GM12878 (cell line): ENCODE data around the gene PPAN. TPM values are rescaled to one million over a fixed set of nuclear protein-coding genes. Genes with fewer than 3 reads are reported as not detected.

Source experiments
- ATAC-seq: fragments of 200-7000 bp; cut with Tn5 transposase; 3 replicates; pipeline ENCODE4 v1.9.1; 2020; ENCODE audit warnings: mild to moderate bottlenecking, moderate library complexity
- BruUV-seq: library from RNA; stranded (reverse); fragments of 400-500 nt; replicated peaks from 2 replicates; lab custom pipeline; 2021; lab: Mats Ljungman, UMichigan
- CTCF ChIA-PET: fragments of 300-600 bp; sonication (Branson Sonifier 250); formaldehyde crosslinking; extraction: SDS; loops from one replicate; lab custom pipeline; 2021; ENCODE audit warnings: inconsistent platforms; lab: Yijun Ruan, JAX
- POLR2A ChIA-PET: fragments of 350-600 bp; formaldehyde crosslinking; extraction: SDS; loops from one replicate; lab custom pipeline; 2021; ENCODE audit warnings: inconsistent platforms; lab: Charles Lee
- RAD21 ChIA-PET: fragments of 300-600 bp; sonication (Branson Sonifier 250); formaldehyde crosslinking; loops from one replicate; lab custom pipeline; 2023; ENCODE audit warnings: antibody characterized with exemption; ENCODE audit not compliant: unreplicated experiment; lab: Charles Lee
- SMC1A ChIA-PET: fragments of 300-600 bp; sonication (Branson Sonifier 250); formaldehyde crosslinking; loops from one replicate; lab custom pipeline; 2023; ENCODE audit not compliant: unreplicated experiment, uncharacterized antibody; lab: Charles Lee
- DNase-seq: peaks from one replicate; pipeline ENCODE4 v3.0.0-alpha.2; 2011; ENCODE audit warnings: low read depth, low spot score
- FAIRE-seq: peaks from 3 replicates; lab custom pipeline; 2011; peaks lifted over from hg19 to GRCh38; lab: Jason Lieb, UNC
- H2AFZ ChIP-seq: 2 replicates; pipeline ENCODE4 v1.6.0; 2011; ENCODE audit warnings: low read depth, low read length, control low read depth; ENCODE audit not compliant: control insufficient read depth
- H3K27ac ChIP-seq: 2 replicates; pipeline ENCODE4 v1.5.1; 2011; ENCODE audit warnings: control low read depth; ENCODE audit not compliant: control insufficient read depth, insufficient read depth
- H3K27me3 ChIP-seq, 2 experiments: replicated peaks in 1 of 2; 2 replicates each; pipeline versions ENCODE4 v1.6.0 to v1.6.1; 2011; ENCODE audit warnings: low read length in 1 of 2; ENCODE audit not compliant: control insufficient read depth in 2 of 2, insufficient read depth in 2 of 2
- H3K36me3 ChIP-seq, 2 experiments: 2 replicates each; pipeline ENCODE4 v1.5.1; 2011; ENCODE audit warnings: low read length in 1 of 2; ENCODE audit not compliant: control insufficient read depth in 2 of 2, insufficient read depth in 2 of 2
- H3K4me1 ChIP-seq: 2 replicates; pipeline ENCODE4 v1.6.1; 2011; ENCODE audit warnings: mild to moderate bottlenecking, low read length, moderate library complexity, mixed read lengths; ENCODE audit not compliant: control insufficient read depth, insufficient read depth
- H3K4me2 ChIP-seq: 2 replicates; pipeline ENCODE4 v1.6.0; 2011; ENCODE audit warnings: control low read depth; ENCODE audit not compliant: control insufficient read depth, insufficient read depth
- H3K4me3 ChIP-seq: fragments of 200-600 bp; sonication (generic); 2 replicates; pipeline ENCODE4 v1.5.1; 2016
- H3K79me2 ChIP-seq: 2 replicates; pipeline ENCODE4 v1.6.0; 2011; ENCODE audit warnings: low read length; ENCODE audit not compliant: control insufficient read depth, insufficient read depth
- H3K9ac ChIP-seq: 2 replicates; pipeline ENCODE4 v1.8.0; 2011; ENCODE audit warnings: low read length, control low read depth, mixed read lengths; ENCODE audit not compliant: control insufficient read depth, insufficient read depth
- H3K9me3 ChIP-seq: replicated peaks from 3 replicates; pipeline ENCODE4 v1.5.1; 2011; ENCODE audit warnings: mild to moderate bottlenecking, low read length; ENCODE audit not compliant: control insufficient read depth, insufficient read depth
- H4K20me1 ChIP-seq: 2 replicates; pipeline ENCODE4 v1.6.0; 2011; ENCODE audit not compliant: control insufficient read depth, insufficient read depth
- NFYB ChIP-seq: IDR thresholded peaks from 2 replicates; pipeline ENCODE4 v1.6.1; 2011; ENCODE audit warnings: low read depth, mild to moderate bottlenecking, low read length, improper control_type of control experiment, moderate library complexity; ENCODE audit not compliant: insufficient read depth
- RCOR1 ChIP-seq: conservative IDR thresholded peaks from 2 replicates; pipeline ENCODE4 v1.6.1; 2012; ENCODE audit warnings: low read depth, low read length, improper control_type of control experiment
- WGBS: methylation state at CpG from one replicate; pipeline ENCODE4 v1.1.6; 2016; ENCODE audit warnings: low lambda C conversion rate; ENCODE audit not compliant: insufficient replicate concordance, insufficient coverage; ENCODE audit errors: missing lambda C conversion rate; 5-methylcytosine and 5-hydroxymethylcytosine counted together
- in situ Hi-C: fragments of 300-500 bp; cut with MboI; formaldehyde crosslinking; loops from 9 replicates; pipeline ENCODE4 v1.14.3; 2018; ENCODE audit warnings: mixed read lengths
- intact Hi-C: fragments of 100-400 bp; cut with micrococcal nuclease; formaldehyde crosslinking; loops from one replicate; pipeline ENCODE4 v1.14.2; 2022; ENCODE audit not compliant: unreplicated experiment
- polyA plus RNA-seq, 11 experiments: library from polyadenylated mRNA; depleted of rRNA in 4 of 11; unstranded in 6 of 11; stranded (reverse) in 5 of 11; fragments of >200 nt; fragmentation: Nextera tagmentation in 4 of 11; fragmentation: Illumina TruSeq in 1 of 11; extraction: Ambion mirVana in 4 of 11; extraction: Trizol in 1 of 11; gene quantifications; 1 replicate in 1 of 11; 2 replicates in 10 of 11; pipeline versions ENCODE4 v1.2.1 to v1.2.3, GENCODE V29; 2011 to 2016; ENCODE audit warnings: inconsistent platforms in 2 of 11, missing spikeins in 2 of 11, low read depth in 1 of 11
- small RNA-seq: library from RNA; depleted of rRNA; stranded (forward); fragments of <200 nt; gene quantifications from one replicate; pipeline ENCODE3, GENCODE V24; 2014
- total RNA-seq, 4 experiments: library from RNA; depleted of rRNA in 3 of 4; stranded (reverse); fragments of >200 nt in 3 of 4; fragmentation: Illumina TruSeq in 1 of 4; extraction: Trizol in 1 of 4; gene quantifications; 2 replicates each; pipeline versions ENCODE4 v1.2.1 to v1.2.3, GENCODE V29; 2013 to 2021
- TF ChIP-seq, protein P1 (sequence below): IDR thresholded peaks from 2 replicates; pipeline ENCODE4 v1.6.1; 2012; ENCODE audit warnings: low read depth, low read length, improper control_type of control experiment
- TF ChIP-seq, protein P2 (sequence below): fragments of 450-650 bp; IDR thresholded peaks from 2 replicates; pipeline ENCODE4 v1.6.1; 2017; ENCODE audit warnings: mild to moderate bottlenecking, low read depth, inconsistent platforms; ENCODE audit not compliant: poor library complexity, severe bottlenecking
- TF ChIP-seq, protein P3 (sequence below): fragments of 450-650 bp; IDR thresholded peaks from 2 replicates; pipeline ENCODE4 v1.6.1; 2017; ENCODE audit warnings: mild to moderate bottlenecking

Gene PPAN
- total and polyA plus RNA-seq, 10 of the 15 experiments (the other 5 are each of a cell fraction or from before 2014, with no cell fraction given), result 2.1 to 171 (median 108) TPM

DNA sequence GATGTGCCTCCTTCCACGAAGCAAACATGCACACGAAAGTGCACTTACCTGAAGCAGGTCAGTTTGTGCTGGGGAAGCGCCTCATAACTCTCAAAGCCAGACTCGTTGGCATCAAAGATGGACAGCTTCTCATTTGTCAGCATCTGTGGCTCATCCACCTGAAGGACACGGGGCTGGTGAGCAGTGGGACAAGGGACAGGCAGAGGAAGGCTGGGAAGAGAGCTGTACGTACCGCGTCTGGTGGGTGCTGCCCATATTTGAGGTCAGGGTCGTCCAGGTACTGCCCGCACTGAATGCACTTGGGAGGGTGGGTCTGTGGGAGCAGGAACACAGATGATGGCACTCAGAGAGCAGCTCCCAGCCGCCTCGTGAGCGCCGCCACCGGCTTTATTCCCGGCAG is 53.4 kb downstream of the PPAN start:
- TF ChIP-seq, protein P1, sequence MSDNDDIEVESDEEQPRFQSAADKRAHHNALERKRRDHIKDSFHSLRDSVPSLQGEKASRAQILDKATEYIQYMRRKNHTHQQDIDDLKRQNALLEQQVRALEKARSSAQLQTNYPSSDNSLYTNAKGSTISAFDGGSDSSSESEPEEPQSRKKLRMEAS, result no peak
- TF ChIP-seq NFYB (no peak), RCOR1 (no peak)
- TF ChIP-seq, protein P2, sequence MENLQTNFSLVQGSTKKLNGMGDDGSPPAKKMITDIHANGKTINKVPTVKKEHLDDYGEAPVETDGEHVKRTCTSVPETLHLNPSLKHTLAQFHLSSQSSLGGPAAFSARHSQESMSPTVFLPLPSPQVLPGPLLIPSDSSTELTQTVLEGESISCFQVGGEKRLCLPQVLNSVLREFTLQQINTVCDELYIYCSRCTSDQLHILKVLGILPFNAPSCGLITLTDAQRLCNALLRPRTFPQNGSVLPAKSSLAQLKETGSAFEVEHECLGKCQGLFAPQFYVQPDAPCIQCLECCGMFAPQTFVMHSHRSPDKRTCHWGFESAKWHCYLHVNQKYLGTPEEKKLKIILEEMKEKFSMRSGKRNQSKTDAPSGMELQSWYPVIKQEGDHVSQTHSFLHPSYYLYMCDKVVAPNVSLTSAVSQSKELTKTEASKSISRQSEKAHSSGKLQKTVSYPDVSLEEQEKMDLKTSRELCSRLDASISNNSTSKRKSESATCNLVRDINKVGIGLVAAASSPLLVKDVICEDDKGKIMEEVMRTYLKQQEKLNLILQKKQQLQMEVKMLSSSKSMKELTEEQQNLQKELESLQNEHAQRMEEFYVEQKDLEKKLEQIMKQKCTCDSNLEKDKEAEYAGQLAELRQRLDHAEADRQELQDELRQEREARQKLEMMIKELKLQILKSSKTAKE, result no peak
- TF ChIP-seq, protein P3, sequence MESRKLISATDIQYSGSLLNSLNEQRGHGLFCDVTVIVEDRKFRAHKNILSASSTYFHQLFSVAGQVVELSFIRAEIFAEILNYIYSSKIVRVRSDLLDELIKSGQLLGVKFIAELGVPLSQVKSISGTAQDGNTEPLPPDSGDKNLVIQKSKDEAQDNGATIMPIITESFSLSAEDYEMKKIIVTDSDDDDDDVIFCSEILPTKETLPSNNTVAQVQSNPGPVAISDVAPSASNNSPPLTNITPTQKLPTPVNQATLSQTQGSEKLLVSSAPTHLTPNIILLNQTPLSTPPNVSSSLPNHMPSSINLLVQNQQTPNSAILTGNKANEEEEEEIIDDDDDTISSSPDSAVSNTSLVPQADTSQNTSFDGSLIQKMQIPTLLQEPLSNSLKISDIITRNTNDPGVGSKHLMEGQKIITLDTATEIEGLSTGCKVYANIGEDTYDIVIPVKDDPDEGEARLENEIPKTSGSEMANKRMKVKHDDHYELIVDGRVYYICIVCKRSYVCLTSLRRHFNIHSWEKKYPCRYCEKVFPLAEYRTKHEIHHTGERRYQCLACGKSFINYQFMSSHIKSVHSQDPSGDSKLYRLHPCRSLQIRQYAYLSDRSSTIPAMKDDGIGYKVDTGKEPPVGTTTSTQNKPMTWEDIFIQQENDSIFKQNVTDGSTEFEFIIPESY, result no peak
- TF ChIP-seq, all 136 proteins: peak for 0
- no peaks in the 10 kb centered on the region for H3K79me2 ChIP-seq
- ChIA-PET CTCF (no interaction called here), POLR2A (no interaction called here), SMC1A (no interaction called here), RAD21 (no interaction called here)
- no peaks in the 10 kb centered on the region for H3K9me3 ChIP-seq
- intact Hi-C loops (no loop called here), in situ Hi-C loops (no loop called here)
- H3K4me2 ChIP-seq, result no peak overlapping the region
- DNase-seq, result no peak
- no peaks in the 10 kb centered on the region for H4K20me1 ChIP-seq
- WGBS, result 98% methylated on average over 16 of the region's 16 CpGs
- no peaks in the 10 kb centered on the region for H3K27me3 ChIP-seq
- H3K4me3 ChIP-seq, result no peak overlapping the region
- no peak overlapping the region for H3K9ac ChIP-seq
- H3K4me1 ChIP-seq, result no peaks in the 10 kb centered on the region
- no peak overlapping the region for H2AFZ ChIP-seq
- H3K36me3 ChIP-seq, result peaks cover 34 to 59% of the 10 kb centered on the region in 2 experiments
- H3K27ac ChIP-seq, result no peak overlapping the region
- no TSS peak for BruUV-seq
- no peak for ATAC-seq
- no peak for FAIRE-seq

Small RNA genes lying within 50 kb of the gene (small RNA-seq; reads per million reads assigned to genes)
- gene SNORD105 (162 reads per million, percentile 99 among the genes with 10 or more reads in this experiment), gene SNORD105B (20,260 reads per million, percentile 100 among the genes with 10 or more reads in this experiment)

Other genes starting within 250 kb of the PPAN start
Only the 7 nearest of the 17 such genes appear.
- gene COL5A3, start 95.9 kb upstream of the PPAN start, total RNA-seq (2014; rRNA removed), result under 0.01 and 0.05 TPM in 2 replicates
- gene COL5A3, start 95.9 kb upstream of the PPAN start, total RNA-seq (2014; rRNA removed; fragmentation: Illumina TruSeq; extraction: Trizol), result 0.05 and 0.09 TPM in 2 replicates
- 0.18 and 0.19 TPM in 2 replicates for gene COL5A3, start 95.9 kb upstream of the PPAN start, total RNA-seq (2021)
- 5.5 and 8.3 TPM in 2 replicates for gene COL5A3, start 95.9 kb upstream of the PPAN start, polyA plus RNA-seq (2011; rRNA removed)
- gene COL5A3, start 95.9 kb upstream of the PPAN start, polyA plus RNA-seq (2014; fragmentation: Illumina TruSeq; extraction: Trizol), result 0.03 and 0.06 TPM in 2 replicates
- gene COL5A3, start 95.9 kb upstream of the PPAN start, polyA plus RNA-seq (2014; fragmentation: Nextera tagmentation; extraction: Ambion mirVana), result under 1 TPM in 1 of 2 experiments, not detected in 1; 0.04 TPM
- 0.10 and 0.13 TPM in 2 replicates for gene COL5A3, start 95.9 kb upstream of the PPAN start, polyA plus RNA-seq (2014; rRNA removed)
- under 1 TPM in 1 of 2 experiments, not detected in 1; 0.32 TPM for gene COL5A3, start 95.9 kb upstream of the PPAN start, polyA plus RNA-seq (2016; fragmentation: Nextera tagmentation; extraction: Ambion mirVana)
- gene RDH8, start 92.9 kb upstream of the PPAN start, total RNA-seq (2014; rRNA removed), result not detected in 2 replicates
- gene RDH8, start 92.9 kb upstream of the PPAN start, total RNA-seq (2014; rRNA removed; fragmentation: Illumina TruSeq; extraction: Trizol), result not detected in 2 replicates
- not detected in 2 replicates for gene RDH8, start 92.9 kb upstream of the PPAN start, total RNA-seq (2021)
- 0.46 and 0.58 TPM in 2 replicates for gene RDH8, start 92.9 kb upstream of the PPAN start, polyA plus RNA-seq (2011; rRNA removed)
- not detected in 2 replicates for gene RDH8, start 92.9 kb upstream of the PPAN start, polyA plus RNA-seq (2014; fragmentation: Illumina TruSeq; extraction: Trizol)
- under 1 TPM in 1 of 2 experiments, not detected in 1; 0.04 TPM for gene RDH8, start 92.9 kb upstream of the PPAN start, polyA plus RNA-seq (2014; fragmentation: Nextera tagmentation; extraction: Ambion mirVana)
- gene RDH8, start 92.9 kb upstream of the PPAN start, polyA plus RNA-seq (2014; rRNA removed), result 0.05 TPM in 1 of 2 replicates, not detected in the other
- gene RDH8, start 92.9 kb upstream of the PPAN start, polyA plus RNA-seq (2016; fragmentation: Nextera tagmentation; extraction: Ambion mirVana), result not detected
- 44.6 and 45.4 TPM in 2 replicates for gene SHFL, start 20.0 kb upstream of the PPAN start, total RNA-seq (2014; rRNA removed)
- gene SHFL, start 20.0 kb upstream of the PPAN start, total RNA-seq (2014; rRNA removed; fragmentation: Illumina TruSeq; extraction: Trizol), result 30.5 and 30.7 TPM in 2 replicates
- 51.7 and 57.9 TPM in 2 replicates for gene SHFL, start 20.0 kb upstream of the PPAN start, total RNA-seq (2021)
- 53.1 and 63.7 TPM in 2 replicates for gene SHFL, start 20.0 kb upstream of the PPAN start, polyA plus RNA-seq (2011; rRNA removed)
- 41.7 and 49.6 TPM in 2 replicates for gene SHFL, start 20.0 kb upstream of the PPAN start, polyA plus RNA-seq (2014; fragmentation: Illumina TruSeq; extraction: Trizol)
- 10 to 100 TPM in 1 of 2 experiments, 1 to 10 TPM in 1; 8.0 to 18.3 TPM for gene SHFL, start 20.0 kb upstream of the PPAN start, polyA plus RNA-seq (2014; fragmentation: Nextera tagmentation; extraction: Ambion mirVana)
- gene SHFL, start 20.0 kb upstream of the PPAN start, polyA plus RNA-seq (2014; rRNA removed), result 83.8 and 83.9 TPM in 2 replicates
- gene SHFL, start 20.0 kb upstream of the PPAN start, polyA plus RNA-seq (2016; fragmentation: Nextera tagmentation; extraction: Ambion mirVana), result 10 to 100 TPM; 33.6 to 36.8 TPM
- gene ANGPTL6, start 3.7 kb upstream of the PPAN start, total RNA-seq (2014; rRNA removed), result 13.1 and 17.4 TPM in 2 replicates
- gene ANGPTL6, start 3.7 kb upstream of the PPAN start, total RNA-seq (2014; rRNA removed; fragmentation: Illumina TruSeq; extraction: Trizol), result 6.0 and 7.2 TPM in 2 replicates
- 16.5 and 16.8 TPM in 2 replicates for gene ANGPTL6, start 3.7 kb upstream of the PPAN start, total RNA-seq (2021)
- 10.5 and 23.6 TPM in 2 replicates for gene ANGPTL6, start 3.7 kb upstream of the PPAN start, polyA plus RNA-seq (2011; rRNA removed)
- gene ANGPTL6, start 3.7 kb upstream of the PPAN start, polyA plus RNA-seq (2014; fragmentation: Illumina TruSeq; extraction: Trizol), result 2.3 and 6.6 TPM in 2 replicates
- under 1 TPM; 0.45 to 0.90 TPM for gene ANGPTL6, start 3.7 kb upstream of the PPAN start, polyA plus RNA-seq (2014; fragmentation: Nextera tagmentation; extraction: Ambion mirVana)
- gene ANGPTL6, start 3.7 kb upstream of the PPAN start, polyA plus RNA-seq (2014; rRNA removed), result 18.3 and 18.9 TPM in 2 replicates
- gene ANGPTL6, start 3.7 kb upstream of the PPAN start, polyA plus RNA-seq (2016; fragmentation: Nextera tagmentation; extraction: Ambion mirVana), result 1 to 10 TPM; 1.3 to 4.9 TPM
- 11.4 and 17.4 TPM in 2 replicates for gene P2RY11, start 5.3 kb downstream of the PPAN start, total RNA-seq (2014; rRNA removed)
- 7.4 and 8.2 TPM in 2 replicates for gene P2RY11, start 5.3 kb downstream of the PPAN start, total RNA-seq (2014; rRNA removed; fragmentation: Illumina TruSeq; extraction: Trizol)
- gene P2RY11, start 5.3 kb downstream of the PPAN start, total RNA-seq (2021), result 42.0 and 46.5 TPM in 2 replicates
- 12.5 and 26.5 TPM in 2 replicates for gene P2RY11, start 5.3 kb downstream of the PPAN start, polyA plus RNA-seq (2011; rRNA removed)
- 1.2 and 4.9 TPM in 2 replicates for gene P2RY11, start 5.3 kb downstream of the PPAN start, polyA plus RNA-seq (2014; fragmentation: Illumina TruSeq; extraction: Trizol)
- gene P2RY11, start 5.3 kb downstream of the PPAN start, polyA plus RNA-seq (2014; fragmentation: Nextera tagmentation; extraction: Ambion mirVana), result under 1 TPM; 0.14 to 0.57 TPM
- gene P2RY11, start 5.3 kb downstream of the PPAN start, polyA plus RNA-seq (2014; rRNA removed), result 32.5 and 39.0 TPM in 2 replicates
- 1 to 10 TPM; 6.7 to 7.0 TPM for gene P2RY11, start 5.3 kb downstream of the PPAN start, polyA plus RNA-seq (2016; fragmentation: Nextera tagmentation; extraction: Ambion mirVana)
- 356 and 362 TPM in 2 replicates for gene EIF3G, start 13.5 kb downstream of the PPAN start, total RNA-seq (2014; rRNA removed)
- gene EIF3G, start 13.5 kb downstream of the PPAN start, total RNA-seq (2014; rRNA removed; fragmentation: Illumina TruSeq; extraction: Trizol), result 187 and 220 TPM in 2 replicates
- gene EIF3G, start 13.5 kb downstream of the PPAN start, total RNA-seq (2021), result 303 and 318 TPM in 2 replicates
- gene EIF3G, start 13.5 kb downstream of the PPAN start, polyA plus RNA-seq (2011; rRNA removed), result 101 and 119 TPM in 2 replicates
- 132 and 219 TPM in 2 replicates for gene EIF3G, start 13.5 kb downstream of the PPAN start, polyA plus RNA-seq (2014; fragmentation: Illumina TruSeq; extraction: Trizol)
- 10 to 100 TPM; 28.0 to 48.5 TPM for gene EIF3G, start 13.5 kb downstream of the PPAN start, polyA plus RNA-seq (2014; fragmentation: Nextera tagmentation; extraction: Ambion mirVana)
- gene EIF3G, start 13.5 kb downstream of the PPAN start, polyA plus RNA-seq (2014; rRNA removed), result 284 and 299 TPM in 2 replicates
- 100 to 1,000 TPM; 201 to 225 TPM for gene EIF3G, start 13.5 kb downstream of the PPAN start, polyA plus RNA-seq (2016; fragmentation: Nextera tagmentation; extraction: Ambion mirVana)
- gene DNMT1, start 88.6 kb downstream of the PPAN start, total RNA-seq (2014; rRNA removed), result 87.7 and 114 TPM in 2 replicates
- 67.2 and 70.0 TPM in 2 replicates for gene DNMT1, start 88.6 kb downstream of the PPAN start, total RNA-seq (2014; rRNA removed; fragmentation: Illumina TruSeq; extraction: Trizol)
- gene DNMT1, start 88.6 kb downstream of the PPAN start, total RNA-seq (2021), result 221 and 238 TPM in 2 replicates
- gene DNMT1, start 88.6 kb downstream of the PPAN start, polyA plus RNA-seq (2011; rRNA removed), result 100 and 130 TPM in 2 replicates
- 132 and 137 TPM in 2 replicates for gene DNMT1, start 88.6 kb downstream of the PPAN start, polyA plus RNA-seq (2014; fragmentation: Illumina TruSeq; extraction: Trizol)
- 100 to 1,000 TPM; 128 to 149 TPM for gene DNMT1, start 88.6 kb downstream of the PPAN start, polyA plus RNA-seq (2014; fragmentation: Nextera tagmentation; extraction: Ambion mirVana)
- gene DNMT1, start 88.6 kb downstream of the PPAN start, polyA plus RNA-seq (2014; rRNA removed), result 107 and 126 TPM in 2 replicates
- 100 to 1,000 TPM; 280 to 290 TPM for gene DNMT1, start 88.6 kb downstream of the PPAN start, polyA plus RNA-seq (2016; fragmentation: Nextera tagmentation; extraction: Ambion mirVana)